Vagina (tissue), 2 donors: Measurements from ENCODE around the gene NTM. TPM values are rescaled to one million over a fixed set of nuclear protein-coding genes. Genes with fewer than 3 reads are reported as not detected.

Experiments used
- DNase-seq, 2 donors: peaks; one replicate each; pipeline ENCODE4 v3.0.0-alpha.2; 2017; ENCODE audit errors: extremely low spot score in 2 of 2
- H3K27ac ChIP-seq: fragments of 200-600 bp; sonication (generic); one replicate; pipeline ENCODE4 v1.5.1; 2019
- H3K27me3 ChIP-seq: fragments of 200-600 bp; sonication (generic); one replicate; pipeline ENCODE4 v1.5.1; 2019
- H3K36me3 ChIP-seq, 2 donors: fragments of 200-600 bp; sonication (generic); one replicate each; pipeline ENCODE4 v1.5.1; 2017 to 2019
- H3K4me1 ChIP-seq: fragments of 200-600 bp; sonication (generic); one replicate; pipeline ENCODE4 v1.5.1; 2019
- H3K4me3 ChIP-seq, 2 donors: fragments of 200-600 bp; sonication (generic); 1 replicate in 1 of 2; 2 replicates in 1 of 2; pipeline ENCODE4 v1.5.1; 2016 to 2019
- H3K9me3 ChIP-seq: fragments of 200-600 bp; sonication (generic); one replicate; pipeline ENCODE4 v1.5.1; 2019
- POLR2A ChIP-seq, 2 donors: fragments of 450-650 bp; IDR thresholded peaks; one replicate each; pipeline ENCODE4 v1.6.1; 2017; ENCODE audit warnings: antibody characterized with exemption in 2 of 2, mild to moderate bottlenecking in 2 of 2, moderate library complexity in 2 of 2
- POLR2AphosphoS5 ChIP-seq, 2 donors: sonication (generic); formaldehyde crosslinking; IDR thresholded peaks; one replicate each; pipeline ENCODE4 v1.9.0; 2017; ENCODE audit warnings: antibody characterized with exemption in 2 of 2, mild to moderate bottlenecking in 2 of 2, low read depth in 1 of 2; ENCODE audit not compliant: insufficient read depth in 1 of 2
- intact Hi-C: fragments of 100-400 bp; cut with DNase I; formaldehyde crosslinking; loops from one replicate; pipeline ENCODE4 v1.15.1; 2023
- total RNA-seq: library from RNA; depleted of rRNA; stranded (reverse); fragments of >200 nt; gene quantifications from one replicate; pipeline ENCODE4 v1.2.3, GENCODE V29; 2016
- TF ChIP-seq, protein P1 (sequence below), 3 experiments: fragments of 450-650 bp in 2 of 3; fragments of 200-600 bp in 1 of 3; sonication (generic) in 1 of 3; IDR thresholded peaks; one replicate each; pipeline ENCODE4 v1.5.1; 2017 to 2019; ENCODE audit warnings: antibody characterized with exemption in 3 of 3, mild to moderate bottlenecking in 2 of 3, moderate library complexity in 2 of 3

The NTM gene
- total RNA-seq, 1 donor from 2014 or later, result 4.2 TPM

DNA sequence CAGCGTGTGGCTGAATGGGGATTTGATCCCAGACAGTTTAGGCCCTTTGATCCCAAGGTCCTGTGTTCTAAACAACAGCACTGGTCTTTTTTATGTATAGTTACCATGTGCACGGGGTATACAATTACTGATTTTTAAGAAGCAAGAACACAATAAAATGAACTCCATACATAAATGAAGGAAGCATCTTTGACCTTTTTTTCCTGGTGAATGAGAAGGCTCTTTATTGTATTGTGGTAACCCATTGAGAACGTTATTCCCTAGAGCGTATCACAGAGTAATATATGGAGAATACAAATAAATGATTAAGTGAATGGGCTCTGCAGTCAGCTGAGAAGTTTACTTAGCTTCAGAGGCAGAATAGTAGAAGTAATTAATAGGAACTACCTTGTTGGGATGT, 563.6 kb downstream of the NTM start:
- Histone ChIP-seq H3K4me3 (no peak overlapping the region), H3K4me1 (no peaks in the 10 kb centered on the region), H3K27ac (no peak overlapping the region), H3K27me3 (no peaks in the 10 kb centered on the region), H3K36me3 (no peaks in the 10 kb centered on the region), H3K9me3 (no peaks in the 10 kb centered on the region)
- no peak for DNase-seq
- intact Hi-C loops, result no loop called here
- TF ChIP-seq, protein P1, sequence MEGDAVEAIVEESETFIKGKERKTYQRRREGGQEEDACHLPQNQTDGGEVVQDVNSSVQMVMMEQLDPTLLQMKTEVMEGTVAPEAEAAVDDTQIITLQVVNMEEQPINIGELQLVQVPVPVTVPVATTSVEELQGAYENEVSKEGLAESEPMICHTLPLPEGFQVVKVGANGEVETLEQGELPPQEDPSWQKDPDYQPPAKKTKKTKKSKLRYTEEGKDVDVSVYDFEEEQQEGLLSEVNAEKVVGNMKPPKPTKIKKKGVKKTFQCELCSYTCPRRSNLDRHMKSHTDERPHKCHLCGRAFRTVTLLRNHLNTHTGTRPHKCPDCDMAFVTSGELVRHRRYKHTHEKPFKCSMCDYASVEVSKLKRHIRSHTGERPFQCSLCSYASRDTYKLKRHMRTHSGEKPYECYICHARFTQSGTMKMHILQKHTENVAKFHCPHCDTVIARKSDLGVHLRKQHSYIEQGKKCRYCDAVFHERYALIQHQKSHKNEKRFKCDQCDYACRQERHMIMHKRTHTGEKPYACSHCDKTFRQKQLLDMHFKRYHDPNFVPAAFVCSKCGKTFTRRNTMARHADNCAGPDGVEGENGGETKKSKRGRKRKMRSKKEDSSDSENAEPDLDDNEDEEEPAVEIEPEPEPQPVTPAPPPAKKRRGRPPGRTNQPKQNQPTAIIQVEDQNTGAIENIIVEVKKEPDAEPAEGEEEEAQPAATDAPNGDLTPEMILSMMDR (IDR thresholded peaks at IDR 0.05), result no peak
- TF ChIP-seq POLR2AphosphoS5 (IDR thresholded peaks at IDR 0.05; ENCODE audit: insufficient read depth in 1 of 2, low read depth in 1 of 2) (no peak), POLR2A (IDR thresholded peaks at IDR 0.05) (no peak)

DNA sequence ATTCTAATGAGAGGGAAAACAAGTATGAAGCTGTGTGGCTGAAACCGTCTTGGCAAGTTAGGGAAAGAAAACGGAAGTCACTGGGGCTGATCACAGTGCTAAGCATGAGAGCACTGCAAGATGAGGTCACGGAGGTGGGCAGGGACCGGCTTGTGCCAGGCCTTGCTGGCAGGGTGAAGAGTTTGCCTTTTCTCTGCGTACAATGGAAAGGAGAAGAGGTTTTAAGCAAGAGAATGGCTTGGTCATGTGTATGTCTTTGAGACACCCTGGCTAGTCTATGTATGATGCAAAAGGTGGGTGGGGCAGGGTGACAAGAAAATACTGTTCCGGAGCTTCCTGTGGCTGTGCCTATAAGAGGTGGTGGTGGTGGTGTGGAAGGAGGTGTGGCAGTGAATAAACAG, 567.9 kb downstream of the NTM start:
- no peaks in the 10 kb centered on the region for H3K36me3 ChIP-seq
- no peak for DNase-seq
- intact Hi-C loops, result no loop called here
- TF ChIP-seq, protein P1 (IDR thresholded peaks at IDR 0.05), result no peak
- TF ChIP-seq POLR2A (IDR thresholded peaks at IDR 0.05), result no peak
- no peak for TF ChIP-seq POLR2AphosphoS5 (IDR thresholded peaks at IDR 0.05; ENCODE audit: insufficient read depth in 1 of 2, low read depth in 1 of 2)
- no peaks in the 10 kb centered on the region for H3K27me3 ChIP-seq
- H3K4me3 ChIP-seq, result no peak overlapping the region
- H3K27ac ChIP-seq, result no peak overlapping the region
- no peaks in the 10 kb centered on the region for H3K4me1 ChIP-seq
- H3K9me3 ChIP-seq, result no peaks in the 10 kb centered on the region

DNA sequence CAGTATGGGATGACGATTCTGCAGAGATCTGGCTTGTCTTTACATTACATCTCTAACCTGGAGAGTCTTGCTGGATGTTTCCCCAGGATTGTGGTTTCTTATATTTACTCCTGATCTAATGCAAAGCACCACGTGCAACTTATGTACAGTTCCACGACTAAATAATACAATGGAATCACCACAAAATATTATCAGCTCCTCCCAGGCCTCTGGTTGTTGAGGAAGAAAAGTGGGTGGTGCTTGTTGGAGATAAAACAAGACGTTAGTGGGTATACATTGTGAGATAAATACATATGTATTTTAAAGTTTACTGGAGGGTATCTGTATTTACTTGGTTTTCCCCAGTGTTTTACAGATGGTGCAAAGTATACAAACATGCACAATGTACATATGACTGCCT, 569.7 kb downstream of the NTM start:
- Histone ChIP-seq H3K4me3 (no peak overlapping the region), H3K4me1 (no peaks in the 10 kb centered on the region), H3K9me3 (no peaks in the 10 kb centered on the region), H3K27me3 (no peaks in the 10 kb centered on the region), H3K36me3 (no peaks in the 10 kb centered on the region), H3K27ac (no peak overlapping the region)
- no peak for DNase-seq
- TF ChIP-seq POLR2A (IDR thresholded peaks at IDR 0.05), result no peak
- TF ChIP-seq, protein P1 (IDR thresholded peaks at IDR 0.05), result no peak
- no peak for TF ChIP-seq POLR2AphosphoS5 (IDR thresholded peaks at IDR 0.05; ENCODE audit: insufficient read depth in 1 of 2, low read depth in 1 of 2)
- intact Hi-C loops, result no loop called here

DNA sequence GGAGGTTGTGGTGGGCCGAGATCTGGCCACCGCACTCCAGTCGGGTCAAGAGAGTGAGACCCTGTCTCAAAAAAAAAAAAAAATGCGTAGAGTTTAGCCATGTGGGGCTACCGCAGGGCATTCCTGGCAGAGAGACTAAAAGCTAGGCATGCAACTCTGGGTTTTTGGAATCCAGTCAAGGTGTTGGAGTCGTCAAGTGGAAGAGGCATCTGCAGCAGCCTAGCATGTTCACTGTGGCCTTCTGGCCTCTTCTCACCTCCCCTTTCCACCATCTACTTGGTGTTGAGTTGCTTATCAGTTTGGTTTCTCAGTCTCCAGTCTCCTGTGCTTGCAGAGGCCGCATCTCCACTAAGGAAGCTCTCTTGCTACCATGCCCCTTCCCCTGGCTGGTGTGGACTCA, 572.5 kb downstream of the NTM start:
- H3K27ac ChIP-seq, result no peak overlapping the region
- intact Hi-C loops, result no loop called here
- H3K4me3 ChIP-seq, result no peak overlapping the region
- no peaks in the 10 kb centered on the region for H3K4me1 ChIP-seq
- TF ChIP-seq POLR2A (IDR thresholded peaks at IDR 0.05), result no peak
- TF ChIP-seq, protein P1 (IDR thresholded peaks at IDR 0.05), result no peak
- no peak for TF ChIP-seq POLR2AphosphoS5 (IDR thresholded peaks at IDR 0.05; ENCODE audit: insufficient read depth in 1 of 2, low read depth in 1 of 2)
- no peak for DNase-seq
- H3K36me3 ChIP-seq, result no peaks in the 10 kb centered on the region
- H3K27me3 ChIP-seq, result no peaks in the 10 kb centered on the region
- no peaks in the 10 kb centered on the region for H3K9me3 ChIP-seq

GRCh38 chr11:131943295-131943694, 572.9 kb downstream of the NTM start:
- H3K27ac ChIP-seq, result no peak overlapping the region
- no peaks in the 10 kb centered on the region for H3K36me3 ChIP-seq
- no peak for TF ChIP-seq POLR2AphosphoS5 (IDR thresholded peaks at IDR 0.05; ENCODE audit: insufficient read depth in 1 of 2, low read depth in 1 of 2)
- TF ChIP-seq, protein P1 (IDR thresholded peaks at IDR 0.05), result no peak
- TF ChIP-seq POLR2A (IDR thresholded peaks at IDR 0.05), result no peak
- no peak for DNase-seq
- H3K27me3 ChIP-seq, result no peaks in the 10 kb centered on the region
- intact Hi-C loops, result no loop called here
- no peaks in the 10 kb centered on the region for H3K9me3 ChIP-seq
- no peaks in the 10 kb centered on the region for H3K4me1 ChIP-seq
- H3K4me3 ChIP-seq, result no peak overlapping the region
